H1 (cell line): ENCODE measurements around the gene PLXNA3. TPM values are rescaled to one million over a fixed set of nuclear protein-coding genes. Genes with fewer than 3 reads are reported as not detected.

Experiments used
- CTBP2 ChIP-seq: IDR thresholded peaks from 2 replicates; pipeline ENCODE4 v1.7.0; 2011; ENCODE audit warnings: borderline replicate concordance, mild to moderate bottlenecking, moderate library complexity, mixed read lengths, low read length; ENCODE audit not compliant: insufficient read depth, insufficient read length
- MAFK ChIP-seq: IDR thresholded peaks from 2 replicates; pipeline ENCODE4 v1.6.1; 2012; ENCODE audit warnings: low read depth, mild to moderate bottlenecking, improper control_type of control experiment, low read length
- NANOG ChIP-seq: IDR thresholded peaks from 2 replicates; pipeline ENCODE4 v1.6.1; 2011; ENCODE audit warnings: low read length, low read depth, mild to moderate bottlenecking, inconsistent platforms; ENCODE audit not compliant: insufficient read depth, poor library complexity, severe bottlenecking
- RNF2 ChIP-seq: fragments of 200-900, 300-1000 bp; sonication (generic); IDR thresholded peaks from 2 replicates; pipeline ENCODE4 v1.7.1; 2016; ENCODE audit warnings: borderline replicate concordance, low read depth, mild to moderate bottlenecking, antibody characterized with exemption, low read length; ENCODE audit not compliant: poor library complexity, severe bottlenecking; ENCODE audit errors: missing control alignments
- SAP30 ChIP-seq: fragments of 300-600 bp; sonication (generic); IDR thresholded peaks from 2 replicates; pipeline ENCODE4 v1.7.1; 2012; ENCODE audit warnings: low read length, moderate library complexity, mild to moderate bottlenecking, inconsistent platforms; ENCODE audit not compliant: insufficient read depth, insufficient replicate concordance
- TAF1 ChIP-seq: IDR thresholded peaks from 2 replicates; pipeline ENCODE4 v1.6.1; 2011; ENCODE audit warnings: mild to moderate bottlenecking, low read depth, low read length
- TEAD4 ChIP-seq: IDR thresholded peaks from 2 replicates; pipeline ENCODE4 v1.6.1; 2012; ENCODE audit warnings: low read depth, low read length, inconsistent platforms, mixed read lengths
- ZNF274 ChIP-seq: IDR thresholded peaks from 2 replicates; pipeline ENCODE4 v1.7.0; 2012; ENCODE audit warnings: low read length, borderline replicate concordance; ENCODE audit errors: extremely low read depth
- polyA plus RNA-seq, 7 experiments: library from polyadenylated mRNA; depleted of rRNA in 3 of 7; stranded (reverse) in 5 of 7; unstranded in 2 of 7; fragments of >200 nt in 5 of 7; fragments of 200-250 nt in 2 of 7; gene quantifications; 1 replicate in 5 of 7; 2 replicates in 1 of 7; 4 replicates in 1 of 7; pipeline versions ENCODE4 v1.2.1 to v1.2.3, GENCODE V29; 2011 to 2013; ENCODE audit warnings: missing spikeins in 2 of 7, mixed read lengths in 2 of 7
- total RNA-seq: library from RNA; stranded (reverse); fragmentation: NEBNext Ultra II Directional; extraction: Animal tissue kit (Norgen Biotek cat#: 25700); gene quantifications from 2 replicates; pipeline ENCODE4 v1.2.1, GENCODE V29; 2021
- TF ChIP-seq, protein P1 (sequence below): fragments of 300-600 bp; sonication (generic); IDR thresholded peaks from 2 replicates; pipeline ENCODE4 v1.7.1; 2012; ENCODE audit warnings: low read length, moderate library complexity, mild to moderate bottlenecking, inconsistent platforms; ENCODE audit not compliant: insufficient replicate concordance

Gene PLXNA3
- total and polyA plus RNA-seq, 2 of the 8 experiments (the other 6 are each of a cell fraction or from before 2014, with no cell fraction given): 10.7 to 18.2 TPM

DNA sequence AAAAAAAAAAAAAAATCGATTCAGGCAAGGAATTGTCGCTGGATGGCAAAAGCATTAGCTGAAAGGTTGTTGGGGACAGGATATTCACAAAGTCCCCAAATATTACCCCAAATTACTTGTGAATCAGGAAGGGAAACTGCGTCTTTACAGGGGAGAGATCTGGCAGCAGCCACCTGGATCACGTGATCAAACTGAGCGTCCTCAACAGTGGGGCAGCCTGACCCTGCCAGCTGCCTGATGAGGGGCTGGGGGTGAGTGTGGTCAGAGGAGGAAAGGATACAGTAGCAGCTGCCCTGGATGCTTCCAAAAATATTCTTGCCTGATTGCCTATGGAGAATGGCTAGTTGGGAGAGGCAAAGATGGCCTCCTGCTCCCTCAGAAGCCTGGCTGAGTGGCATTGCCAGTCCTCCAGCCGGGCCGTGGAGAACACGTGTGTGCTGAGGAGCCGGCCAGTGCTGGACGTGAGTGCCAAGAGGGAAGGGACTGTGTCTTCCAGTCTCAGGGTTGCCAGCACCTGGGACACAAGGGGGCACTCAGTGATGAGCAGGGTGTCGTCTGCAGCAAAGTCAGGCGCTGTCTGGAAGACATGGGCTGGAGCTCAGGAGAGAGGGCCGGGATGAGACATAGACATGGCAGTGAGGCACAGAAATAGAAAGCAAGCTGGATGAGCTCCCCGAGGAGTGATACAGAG, 24.0 kb downstream of the PLXNA3 start (continued):
- TF ChIP-seq, protein P1, sequence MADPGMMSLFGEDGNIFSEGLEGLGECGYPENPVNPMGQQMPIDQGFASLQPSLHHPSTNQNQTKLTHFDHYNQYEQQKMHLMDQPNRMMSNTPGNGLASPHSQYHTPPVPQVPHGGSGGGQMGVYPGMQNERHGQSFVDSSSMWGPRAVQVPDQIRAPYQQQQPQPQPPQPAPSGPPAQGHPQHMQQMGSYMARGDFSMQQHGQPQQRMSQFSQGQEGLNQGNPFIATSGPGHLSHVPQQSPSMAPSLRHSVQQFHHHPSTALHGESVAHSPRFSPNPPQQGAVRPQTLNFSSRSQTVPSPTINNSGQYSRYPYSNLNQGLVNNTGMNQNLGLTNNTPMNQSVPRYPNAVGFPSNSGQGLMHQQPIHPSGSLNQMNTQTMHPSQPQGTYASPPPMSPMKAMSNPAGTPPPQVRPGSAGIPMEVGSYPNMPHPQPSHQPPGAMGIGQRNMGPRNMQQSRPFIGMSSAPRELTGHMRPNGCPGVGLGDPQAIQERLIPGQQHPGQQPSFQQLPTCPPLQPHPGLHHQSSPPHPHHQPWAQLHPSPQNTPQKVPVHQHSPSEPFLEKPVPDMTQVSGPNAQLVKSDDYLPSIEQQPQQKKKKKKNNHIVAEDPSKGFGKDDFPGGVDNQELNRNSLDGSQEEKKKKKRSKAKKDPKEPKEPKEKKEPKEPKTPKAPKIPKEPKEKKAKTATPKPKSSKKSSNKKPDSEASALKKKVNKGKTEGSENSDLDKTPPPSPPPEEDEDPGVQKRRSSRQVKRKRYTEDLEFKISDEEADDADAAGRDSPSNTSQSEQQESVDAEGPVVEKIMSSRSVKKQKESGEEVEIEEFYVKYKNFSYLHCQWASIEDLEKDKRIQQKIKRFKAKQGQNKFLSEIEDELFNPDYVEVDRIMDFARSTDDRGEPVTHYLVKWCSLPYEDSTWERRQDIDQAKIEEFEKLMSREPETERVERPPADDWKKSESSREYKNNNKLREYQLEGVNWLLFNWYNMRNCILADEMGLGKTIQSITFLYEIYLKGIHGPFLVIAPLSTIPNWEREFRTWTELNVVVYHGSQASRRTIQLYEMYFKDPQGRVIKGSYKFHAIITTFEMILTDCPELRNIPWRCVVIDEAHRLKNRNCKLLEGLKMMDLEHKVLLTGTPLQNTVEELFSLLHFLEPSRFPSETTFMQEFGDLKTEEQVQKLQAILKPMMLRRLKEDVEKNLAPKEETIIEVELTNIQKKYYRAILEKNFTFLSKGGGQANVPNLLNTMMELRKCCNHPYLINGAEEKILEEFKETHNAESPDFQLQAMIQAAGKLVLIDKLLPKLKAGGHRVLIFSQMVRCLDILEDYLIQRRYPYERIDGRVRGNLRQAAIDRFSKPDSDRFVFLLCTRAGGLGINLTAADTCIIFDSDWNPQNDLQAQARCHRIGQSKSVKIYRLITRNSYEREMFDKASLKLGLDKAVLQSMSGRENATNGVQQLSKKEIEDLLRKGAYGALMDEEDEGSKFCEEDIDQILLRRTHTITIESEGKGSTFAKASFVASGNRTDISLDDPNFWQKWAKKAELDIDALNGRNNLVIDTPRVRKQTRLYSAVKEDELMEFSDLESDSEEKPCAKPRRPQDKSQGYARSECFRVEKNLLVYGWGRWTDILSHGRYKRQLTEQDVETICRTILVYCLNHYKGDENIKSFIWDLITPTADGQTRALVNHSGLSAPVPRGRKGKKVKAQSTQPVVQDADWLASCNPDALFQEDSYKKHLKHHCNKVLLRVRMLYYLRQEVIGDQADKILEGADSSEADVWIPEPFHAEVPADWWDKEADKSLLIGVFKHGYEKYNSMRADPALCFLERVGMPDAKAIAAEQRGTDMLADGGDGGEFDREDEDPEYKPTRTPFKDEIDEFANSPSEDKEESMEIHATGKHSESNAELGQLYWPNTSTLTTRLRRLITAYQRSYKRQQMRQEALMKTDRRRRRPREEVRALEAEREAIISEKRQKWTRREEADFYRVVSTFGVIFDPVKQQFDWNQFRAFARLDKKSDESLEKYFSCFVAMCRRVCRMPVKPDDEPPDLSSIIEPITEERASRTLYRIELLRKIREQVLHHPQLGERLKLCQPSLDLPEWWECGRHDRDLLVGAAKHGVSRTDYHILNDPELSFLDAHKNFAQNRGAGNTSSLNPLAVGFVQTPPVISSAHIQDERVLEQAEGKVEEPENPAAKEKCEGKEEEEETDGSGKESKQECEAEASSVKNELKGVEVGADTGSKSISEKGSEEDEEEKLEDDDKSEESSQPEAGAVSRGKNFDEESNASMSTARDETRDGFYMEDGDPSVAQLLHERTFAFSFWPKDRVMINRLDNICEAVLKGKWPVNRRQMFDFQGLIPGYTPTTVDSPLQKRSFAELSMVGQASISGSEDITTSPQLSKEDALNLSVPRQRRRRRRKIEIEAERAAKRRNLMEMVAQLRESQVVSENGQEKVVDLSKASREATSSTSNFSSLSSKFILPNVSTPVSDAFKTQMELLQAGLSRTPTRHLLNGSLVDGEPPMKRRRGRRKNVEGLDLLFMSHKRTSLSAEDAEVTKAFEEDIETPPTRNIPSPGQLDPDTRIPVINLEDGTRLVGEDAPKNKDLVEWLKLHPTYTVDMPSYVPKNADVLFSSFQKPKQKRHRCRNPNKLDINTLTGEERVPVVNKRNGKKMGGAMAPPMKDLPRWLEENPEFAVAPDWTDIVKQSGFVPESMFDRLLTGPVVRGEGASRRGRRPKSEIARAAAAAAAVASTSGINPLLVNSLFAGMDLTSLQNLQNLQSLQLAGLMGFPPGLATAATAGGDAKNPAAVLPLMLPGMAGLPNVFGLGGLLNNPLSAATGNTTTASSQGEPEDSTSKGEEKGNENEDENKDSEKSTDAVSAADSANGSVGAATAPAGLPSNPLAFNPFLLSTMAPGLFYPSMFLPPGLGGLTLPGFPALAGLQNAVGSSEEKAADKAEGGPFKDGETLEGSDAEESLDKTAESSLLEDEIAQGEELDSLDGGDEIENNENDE: no peak
- no peak for TF ChIP-seq MAFK
- TF ChIP-seq NANOG: no peak
- TF ChIP-seq SAP30: no peak
- no peak for TF ChIP-seq TAF1
- no peak for TF ChIP-seq TEAD4
- TF ChIP-seq CTBP2: no peak
- TF ChIP-seq ZNF274: no peak
- no peak for TF ChIP-seq RNF2
